ENCODE data around the gene TMEM163.

DNA sequence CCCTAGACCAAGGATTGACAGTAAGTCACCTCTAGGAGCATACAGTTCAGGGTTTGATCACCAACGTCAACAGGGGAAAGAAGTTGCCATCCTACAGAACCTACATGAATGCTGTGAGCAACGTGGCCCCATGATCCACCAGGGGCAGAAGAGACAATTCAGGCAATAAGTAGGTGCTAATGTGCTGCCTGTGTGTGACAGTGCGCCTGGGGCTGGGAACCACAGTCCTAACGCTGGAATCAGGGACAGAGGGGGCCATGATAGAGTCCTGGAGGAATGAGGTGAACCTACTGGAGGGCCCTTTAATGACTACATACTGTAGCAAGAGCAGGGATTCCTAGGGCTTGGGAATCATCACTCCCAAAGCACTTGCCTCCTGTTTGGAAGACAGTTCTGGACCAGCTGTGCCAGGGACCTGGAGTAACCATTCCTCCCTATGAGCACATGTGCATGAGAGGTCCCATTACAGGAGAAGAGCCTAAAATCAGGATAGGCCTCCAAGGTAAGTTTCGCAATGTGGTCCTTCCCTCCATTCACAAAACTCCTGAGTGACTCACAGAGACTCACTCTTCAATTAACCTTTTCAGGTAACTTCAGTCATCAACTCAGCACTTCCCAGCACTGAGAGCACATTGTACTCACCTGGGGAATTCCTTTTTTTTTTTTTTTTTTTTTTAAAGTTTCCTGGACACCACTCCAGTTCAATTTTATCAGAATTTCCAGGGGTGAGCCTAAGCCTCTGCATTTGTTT is 214.0 kb downstream of the TMEM163 start:
- no peak for TF ChIP-seq POLR2A (IDR thresholded peaks at IDR 0.05; ENCODE audit: low read depth, low read length)
- TF ChIP-seq SPI1 (IDR thresholded peaks at IDR 0.05; ENCODE audit: low read depth, low read length), result no peak
- TF ChIP-seq PAX5 (IDR thresholded peaks at IDR 0.05; ENCODE audit: insufficient read depth, low read length, severe bottlenecking), result no peak
- no peak for TF ChIP-seq POLR2AphosphoS5 (IDR thresholded peaks at IDR 0.05; ENCODE audit: low read depth, low read length)
